GM20000 (cell line): ENCODE measurements around the gene MAP3K14.

Experiments used
- DNase-seq: peaks from one replicate; pipeline ENCODE4 v3.0.0; 2012; ENCODE audit warnings: low spot score
- TF ChIP-seq, protein P1 (sequence below): IDR thresholded peaks from 2 replicates; pipeline ENCODE4 v1.5.1; 2012; ENCODE audit warnings: mild to moderate bottlenecking, control low read depth; ENCODE audit errors: extremely low read depth, missing control alignments

MAP3K14 gene

DNA sequence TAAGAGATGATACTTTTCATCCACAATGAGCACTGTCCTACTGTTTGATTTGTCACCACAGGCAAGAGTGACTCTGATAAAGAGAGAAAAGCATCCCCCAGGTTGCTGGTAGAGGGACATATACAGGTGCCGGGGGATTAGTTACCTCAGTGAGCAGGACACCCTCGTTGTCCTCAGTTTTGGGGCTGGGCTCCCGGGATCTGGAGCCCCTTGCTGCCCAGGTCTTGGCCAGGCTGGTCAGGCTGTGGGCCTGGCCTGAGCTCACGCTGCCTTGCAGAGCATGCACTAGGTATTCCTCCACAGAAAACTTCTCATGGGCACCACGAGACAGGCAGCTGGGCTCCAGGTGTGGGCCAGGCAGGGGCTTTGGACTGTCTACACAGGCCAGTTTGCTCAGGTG is 30.5 kb downstream of the MAP3K14 start:
- no peak for DNase-seq
- TF ChIP-seq, protein P1, sequence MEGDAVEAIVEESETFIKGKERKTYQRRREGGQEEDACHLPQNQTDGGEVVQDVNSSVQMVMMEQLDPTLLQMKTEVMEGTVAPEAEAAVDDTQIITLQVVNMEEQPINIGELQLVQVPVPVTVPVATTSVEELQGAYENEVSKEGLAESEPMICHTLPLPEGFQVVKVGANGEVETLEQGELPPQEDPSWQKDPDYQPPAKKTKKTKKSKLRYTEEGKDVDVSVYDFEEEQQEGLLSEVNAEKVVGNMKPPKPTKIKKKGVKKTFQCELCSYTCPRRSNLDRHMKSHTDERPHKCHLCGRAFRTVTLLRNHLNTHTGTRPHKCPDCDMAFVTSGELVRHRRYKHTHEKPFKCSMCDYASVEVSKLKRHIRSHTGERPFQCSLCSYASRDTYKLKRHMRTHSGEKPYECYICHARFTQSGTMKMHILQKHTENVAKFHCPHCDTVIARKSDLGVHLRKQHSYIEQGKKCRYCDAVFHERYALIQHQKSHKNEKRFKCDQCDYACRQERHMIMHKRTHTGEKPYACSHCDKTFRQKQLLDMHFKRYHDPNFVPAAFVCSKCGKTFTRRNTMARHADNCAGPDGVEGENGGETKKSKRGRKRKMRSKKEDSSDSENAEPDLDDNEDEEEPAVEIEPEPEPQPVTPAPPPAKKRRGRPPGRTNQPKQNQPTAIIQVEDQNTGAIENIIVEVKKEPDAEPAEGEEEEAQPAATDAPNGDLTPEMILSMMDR: no peak

DNA sequence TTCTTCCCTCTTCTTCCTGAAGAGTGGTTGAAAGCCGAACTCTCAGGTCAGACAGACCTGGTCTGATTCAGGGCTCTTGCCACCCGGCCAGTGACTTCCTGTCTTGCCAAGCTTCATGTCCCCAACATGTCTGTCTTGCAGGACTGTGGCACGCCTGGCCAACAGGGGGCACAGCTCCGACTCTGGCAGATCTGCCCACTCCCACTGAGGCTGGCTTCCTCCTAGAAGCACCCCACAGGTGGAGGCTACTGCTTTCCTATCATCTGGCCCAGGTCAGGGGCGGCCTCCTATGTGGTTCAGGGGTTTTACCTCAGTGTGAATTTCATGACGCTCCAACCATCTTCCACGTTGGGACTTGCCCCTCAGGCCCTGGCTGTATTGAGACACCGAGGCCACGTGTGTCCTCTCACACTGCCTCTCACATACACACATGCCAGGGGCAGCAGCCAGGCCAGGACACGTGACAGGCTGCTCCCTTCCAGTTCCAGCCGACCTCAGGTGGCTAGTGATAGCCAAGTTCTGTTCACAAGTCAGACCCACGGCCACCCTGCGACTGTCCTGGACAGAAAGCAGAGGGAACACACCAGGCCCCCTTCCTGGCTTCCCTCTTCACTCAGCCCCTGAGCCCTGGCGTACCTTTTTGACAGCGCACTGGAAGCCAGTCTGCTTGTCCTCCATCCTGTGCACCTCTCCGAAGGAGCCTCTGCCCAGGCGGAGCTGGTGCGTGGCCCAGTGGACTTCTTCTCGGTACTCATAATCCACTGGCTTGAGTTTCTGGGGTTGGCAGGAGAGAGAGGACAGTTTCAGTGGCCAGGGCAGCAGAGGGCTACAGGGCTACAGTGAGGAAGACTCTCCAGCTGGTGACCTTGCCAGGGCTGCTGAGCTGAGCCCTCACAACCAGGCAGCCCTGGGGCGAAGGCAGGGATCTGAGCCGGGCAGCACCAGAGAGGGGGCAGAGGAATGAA is 32.4 kb downstream of the MAP3K14 start:
- TF ChIP-seq, protein P1: no peak
- no peak for DNase-seq

DNA sequence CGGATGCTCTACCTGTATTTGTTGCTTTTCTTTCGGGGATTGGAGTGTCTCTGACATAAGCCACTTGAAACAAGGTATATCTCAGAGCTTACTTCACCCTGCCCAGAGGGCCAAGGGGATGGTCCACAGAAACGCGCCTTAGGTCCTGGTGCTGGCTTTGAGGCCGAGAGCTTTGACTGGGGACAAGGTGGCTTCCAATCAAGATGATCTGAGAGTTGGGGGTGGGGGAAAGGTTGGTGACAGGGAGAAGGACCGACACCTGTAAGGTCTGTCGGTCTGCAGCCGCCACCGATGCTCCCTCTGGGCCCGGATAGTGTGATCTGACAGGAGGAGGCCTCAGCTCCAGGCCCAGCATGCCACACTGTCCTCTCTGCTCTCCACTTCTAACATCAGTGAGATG is 33.1 kb downstream of the MAP3K14 start:
- TF ChIP-seq, protein P1: no peak

DNA sequence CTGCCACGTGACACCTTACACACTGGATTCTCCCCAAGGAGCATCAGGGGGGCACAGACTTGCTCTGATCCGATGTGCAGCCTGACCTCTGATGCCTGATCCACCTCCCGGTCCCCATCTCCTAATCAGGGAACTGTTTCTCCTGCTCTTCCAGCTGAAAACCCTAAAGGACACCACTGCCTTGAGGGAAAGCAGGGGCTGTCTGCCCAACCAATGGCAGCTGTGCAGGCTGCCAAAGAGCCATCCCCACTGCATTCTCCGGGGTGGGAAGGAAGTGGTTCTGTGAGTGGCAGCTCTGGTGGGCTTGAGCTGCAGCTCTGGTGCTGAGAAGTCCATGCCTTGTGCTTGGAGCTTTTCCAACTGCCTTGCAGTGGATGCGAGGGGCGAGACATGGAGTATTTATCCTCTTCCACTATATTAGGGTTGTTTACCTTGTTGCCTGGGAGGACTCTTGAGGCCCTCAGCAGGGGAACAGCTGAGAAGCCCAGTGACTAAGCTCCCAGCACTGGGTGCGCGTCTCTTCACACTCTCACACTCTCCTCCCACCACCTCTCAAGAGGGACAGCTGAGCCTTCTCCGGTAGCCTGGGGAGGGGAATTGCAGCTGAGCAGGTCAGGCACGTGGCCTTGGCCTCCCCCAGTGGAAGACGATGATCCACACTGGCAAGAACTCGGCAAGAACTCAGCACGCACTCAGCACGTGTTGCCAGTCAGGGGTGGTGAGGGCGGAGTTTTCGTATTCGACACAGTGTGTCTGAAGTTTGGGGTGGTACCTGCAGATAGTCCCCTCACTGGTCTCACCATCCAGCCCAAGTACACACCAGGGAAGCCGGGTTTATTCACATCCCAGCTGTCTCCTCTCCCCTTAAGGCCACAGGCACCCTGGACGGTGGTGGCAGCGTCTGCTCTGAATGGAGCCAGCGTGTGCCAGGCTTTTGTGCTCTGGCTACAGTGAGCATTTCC is 33.9 kb downstream of the MAP3K14 start:
- TF ChIP-seq, protein P1: no peak
- DNase-seq: no peak

More for the DNA sequence above, 33.1 kb downstream of the MAP3K14 start:
- DNase-seq: no peak

DNA sequence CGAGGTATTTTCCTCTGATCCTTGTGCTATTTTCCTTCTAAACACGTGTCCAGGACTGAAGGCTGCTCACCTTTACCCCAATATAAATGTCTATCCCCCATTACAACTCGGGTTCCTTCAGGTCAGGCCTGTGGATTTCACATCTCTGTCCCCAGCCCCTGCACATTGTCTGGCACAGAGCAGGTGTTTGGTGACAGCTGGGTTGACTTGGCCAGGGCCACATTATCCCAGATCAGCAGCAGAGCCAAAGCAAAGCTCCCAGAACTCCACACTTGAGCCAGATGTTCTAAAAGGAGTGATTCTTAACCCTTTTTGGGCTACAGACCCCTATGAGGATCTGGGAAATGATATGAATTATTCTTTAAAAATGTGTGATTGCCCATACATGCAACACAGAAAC is 36.9 kb downstream of the MAP3K14 start:
- no peak for DNase-seq
- TF ChIP-seq, protein P1: no peak

DNA sequence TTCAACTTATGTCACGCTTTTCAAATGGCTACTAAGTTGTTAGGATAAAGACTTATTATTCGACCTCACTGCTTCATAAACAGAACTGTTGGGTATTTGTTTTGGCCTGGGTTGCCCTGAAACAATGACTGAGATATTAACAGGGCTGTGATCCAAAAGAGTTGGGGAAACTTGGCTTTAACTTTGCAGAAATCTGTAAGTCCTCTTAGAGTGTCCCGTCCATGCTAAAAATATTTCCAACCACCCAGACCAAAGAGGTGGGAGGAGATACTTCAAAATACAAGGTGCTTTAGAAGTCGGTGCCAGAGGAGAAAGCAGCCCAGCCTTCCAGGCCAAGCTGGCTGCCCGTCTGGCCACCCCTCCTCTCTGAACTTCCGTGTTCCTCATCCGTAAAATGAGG is 38.8 kb downstream of the MAP3K14 start:
- TF ChIP-seq, protein P1: no peak
- DNase-seq: no peak
